ENCODE results near the gene ARL15. TPM values are rescaled to one million over a fixed set of nuclear protein-coding genes. Genes with fewer than 3 reads are reported as not detected.
A peak's percentile ranks its signal among the peaks of the same experiment; 100 is the strongest.

Gene ARL15
- total and polyA plus RNA-seq, 9 of the 15 experiments (the other 6 are each of a cell fraction or from before 2014, with no cell fraction given) = 18.5 to 80.4 (median 57.0) TPM

DNA sequence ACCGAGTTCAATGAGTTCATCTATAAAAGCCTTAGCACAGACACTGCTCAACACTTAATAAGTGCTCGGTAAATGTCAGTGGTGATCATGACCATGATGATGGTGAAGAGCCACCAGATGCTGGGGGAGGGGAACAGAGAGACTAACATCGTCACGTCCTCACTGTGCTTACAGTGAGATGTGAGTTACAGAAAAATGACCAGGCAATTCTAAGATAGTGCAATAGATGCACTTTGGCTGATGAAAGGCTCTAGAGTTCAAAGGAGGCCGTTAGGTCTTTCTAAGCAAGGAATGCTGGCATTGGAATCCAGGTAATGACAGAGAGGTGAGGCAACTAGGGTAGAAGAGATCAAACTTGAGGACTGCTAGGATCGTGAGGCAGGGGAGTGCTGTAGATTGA is 36.7 kb downstream of the ARL15 start (continued):
- TF ChIP-seq TSHZ1 (CRISPR knock-in tag; IDR thresholded peaks at IDR 0.05) (no peak), CREBBP (IDR thresholded peaks at IDR 0.05; ENCODE audit: low read depth, low read length) (no peak), ZFP91 (CRISPR knock-in tag; IDR thresholded peaks at IDR 0.05) (no peak), ZNF609 (CRISPR knock-in tag; IDR thresholded peaks at IDR 0.05; ENCODE audit: borderline replicate concordance) (no peak), ELF1 (tag; IDR thresholded peaks at IDR 0.05) (no peak), NCOA6 (IDR thresholded peaks at IDR 0.05) (no peak), HDAC1 (IDR thresholded peaks at IDR 0.05) (peak in 1 of 2 experiments; percentile 44; a peak in 1 of 4 replicates)
- TF ChIP-seq, protein P1, sequence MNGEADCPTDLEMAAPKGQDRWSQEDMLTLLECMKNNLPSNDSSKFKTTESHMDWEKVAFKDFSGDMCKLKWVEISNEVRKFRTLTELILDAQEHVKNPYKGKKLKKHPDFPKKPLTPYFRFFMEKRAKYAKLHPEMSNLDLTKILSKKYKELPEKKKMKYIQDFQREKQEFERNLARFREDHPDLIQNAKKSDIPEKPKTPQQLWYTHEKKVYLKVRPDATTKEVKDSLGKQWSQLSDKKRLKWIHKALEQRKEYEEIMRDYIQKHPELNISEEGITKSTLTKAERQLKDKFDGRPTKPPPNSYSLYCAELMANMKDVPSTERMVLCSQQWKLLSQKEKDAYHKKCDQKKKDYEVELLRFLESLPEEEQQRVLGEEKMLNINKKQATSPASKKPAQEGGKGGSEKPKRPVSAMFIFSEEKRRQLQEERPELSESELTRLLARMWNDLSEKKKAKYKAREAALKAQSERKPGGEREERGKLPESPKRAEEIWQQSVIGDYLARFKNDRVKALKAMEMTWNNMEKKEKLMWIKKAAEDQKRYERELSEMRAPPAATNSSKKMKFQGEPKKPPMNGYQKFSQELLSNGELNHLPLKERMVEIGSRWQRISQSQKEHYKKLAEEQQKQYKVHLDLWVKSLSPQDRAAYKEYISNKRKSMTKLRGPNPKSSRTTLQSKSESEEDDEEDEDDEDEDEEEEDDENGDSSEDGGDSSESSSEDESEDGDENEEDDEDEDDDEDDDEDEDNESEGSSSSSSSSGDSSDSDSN (IDR thresholded peaks at IDR 0.05; ENCODE audit: borderline replicate concordance in 1 of 2, low read depth in 2 of 2, low read length in 2 of 2) = no peak
- TF ChIP-seq, protein P2, sequence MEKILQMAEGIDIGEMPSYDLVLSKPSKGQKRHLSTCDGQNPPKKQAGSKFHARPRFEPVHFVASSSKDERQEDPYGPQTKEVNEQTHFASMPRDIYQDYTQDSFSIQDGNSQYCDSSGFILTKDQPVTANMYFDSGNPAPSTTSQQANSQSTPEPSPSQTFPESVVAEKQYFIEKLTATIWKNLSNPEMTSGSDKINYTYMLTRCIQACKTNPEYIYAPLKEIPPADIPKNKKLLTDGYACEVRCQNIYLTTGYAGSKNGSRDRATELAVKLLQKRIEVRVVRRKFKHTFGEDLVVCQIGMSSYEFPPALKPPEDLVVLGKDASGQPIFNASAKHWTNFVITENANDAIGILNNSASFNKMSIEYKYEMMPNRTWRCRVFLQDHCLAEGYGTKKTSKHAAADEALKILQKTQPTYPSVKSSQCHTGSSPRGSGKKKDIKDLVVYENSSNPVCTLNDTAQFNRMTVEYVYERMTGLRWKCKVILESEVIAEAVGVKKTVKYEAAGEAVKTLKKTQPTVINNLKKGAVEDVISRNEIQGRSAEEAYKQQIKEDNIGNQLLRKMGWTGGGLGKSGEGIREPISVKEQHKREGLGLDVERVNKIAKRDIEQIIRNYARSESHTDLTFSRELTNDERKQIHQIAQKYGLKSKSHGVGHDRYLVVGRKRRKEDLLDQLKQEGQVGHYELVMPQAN (IDR thresholded peaks at IDR 0.05; ENCODE audit: borderline replicate concordance) = no peak
- TF ChIP-seq, protein P3, sequence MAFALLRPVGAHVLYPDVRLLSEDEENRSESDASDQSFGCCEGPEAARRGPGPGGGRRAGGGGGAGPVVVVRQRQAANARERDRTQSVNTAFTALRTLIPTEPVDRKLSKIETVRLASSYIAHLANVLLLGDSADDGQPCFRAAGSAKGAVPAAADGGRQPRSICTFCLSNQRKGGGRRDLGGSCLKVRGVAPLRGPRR (CRISPR knock-in tag; IDR thresholded peaks at IDR 0.05) = no peak

Data from K562 (cell line).